Aorta (tissue), 5 donors: ENCODE measurements around the gene ZNF660. TPM values are rescaled to one million over a fixed set of nuclear protein-coding genes. Genes with fewer than 3 reads are reported as not detected.

ENCODE experiments used
- ATAC-seq: fragments of 200-7000 bp; cut with Tn5 transposase; one replicate; pipeline ENCODE4 v1.9.1; 2022; ENCODE audit warnings: moderate library complexity; ENCODE audit not compliant: low FRiP score
- DNase-seq, 2 donors: peaks; one replicate each; pipeline ENCODE4 v3.0.0-alpha.2; 2020
- H3K27ac ChIP-seq, 2 donors: one replicate each; pipeline ENCODE4 v1.5.1; 2013; ENCODE audit warnings: low read length in 2 of 2, mild to moderate bottlenecking in 2 of 2, moderate library complexity in 2 of 2, control low read depth in 1 of 2, inconsistent platforms in 1 of 2, low read depth in 1 of 2
- H3K27me3 ChIP-seq, 2 donors: one replicate each; pipeline ENCODE4 v1.6.1; 2013; ENCODE audit warnings: control low read depth in 1 of 2, low read length in 1 of 2, mild to moderate bottlenecking in 1 of 2, moderate library complexity in 1 of 2; ENCODE audit not compliant: insufficient read depth in 2 of 2, control insufficient read depth in 1 of 2
- H3K36me3 ChIP-seq, 2 donors: one replicate each; pipeline ENCODE4 v1.6.1; 2013; ENCODE audit warnings: control low read depth in 1 of 2, low read length in 1 of 2, mild to moderate bottlenecking in 1 of 2; ENCODE audit not compliant: insufficient read depth in 2 of 2, control insufficient read depth in 1 of 2
- H3K4me1 ChIP-seq, 2 donors: one replicate each; pipeline ENCODE4 v1.6.1; 2013; ENCODE audit warnings: low read length in 2 of 2, control low read depth in 1 of 2, mild to moderate bottlenecking in 1 of 2, moderate library complexity in 1 of 2; ENCODE audit not compliant: insufficient read depth in 2 of 2, control insufficient read depth in 1 of 2
- H3K4me3 ChIP-seq, 2 donors: one replicate each; pipeline ENCODE4 v1.5.1; 2013; ENCODE audit warnings: low read length in 2 of 2, control low read depth in 1 of 2, mild to moderate bottlenecking in 1 of 2
- H3K9me3 ChIP-seq: one replicate; pipeline ENCODE4 v1.6.1; 2013; ENCODE audit warnings: mild to moderate bottlenecking, low read length; ENCODE audit not compliant: control insufficient read depth
- WGBS, 2 donors: extraction: QIAGEN DNeasy Blood & Tissue Kit; methylation state at CpG; one replicate each; pipeline ENCODE4 v1.1.7; 2013; 5-methylcytosine and 5-hydroxymethylcytosine counted together
- intact Hi-C, 2 donors: fragments of 100-400 bp; cut with DNase I; formaldehyde crosslinking; loops; one replicate each; pipeline versions ENCODE4 v1.14.2 to v1.15.0; 2022
- polyA plus RNA-seq, 2 donors: library from polyadenylated mRNA; stranded (reverse); fragments of 200-250 nt; gene quantifications; one replicate each; pipeline ENCODE4 v1.2.3, GENCODE V29; 2013
- total RNA-seq, 2 donors: library from RNA; stranded (reverse); fragmentation: NEBNext Ultra II Directional; extraction: Animal tissue kit (Norgen Biotek cat#: 25700); gene quantifications; one replicate each; pipeline ENCODE4 v1.2.1, GENCODE V29; 2021
- donor health status: healthy with polysubstance abuse.
- donor health status: Bipolar disorder and iron deficiency.
- donor health status: DM: no; HTN: no; CAD: no.
- donor health status: DM: no; HTN: no; CAD: no.
- donor health status: DM: yes; HTN: yes; CAD: no.

The ZNF660 gene
- total and polyA plus RNA-seq, 4 donors: 1.1 to 11.5 (median 5.0) TPM

GRCh38 chr3:44648564-44649229 lies 63.9 kb downstream of the ZNF660 start, which contains the start of gene ZNF35:
TSS of gene ZNF35 (plus strand) at chr3:44648732. CDS start at chr3:44651068, 2,336 bp downstream.
- ATAC-seq (peak; percentile 94), DNase-seq (peak; percentile 85 to 90)
- WGBS, 2 donors: 1% methylated on average over 35 to 37 of the region's 37 CpGs
- intact Hi-C loops: loop anchor here in 1 of 2 donors (5.0 kb wide), 1 partner anchor 114 kb away; the partner anchor contains the start of genes KIAA1143 and KIF15
- Histone ChIP-seq H3K9me3 (no peaks in the 10 kb centered on the region), H3K4me3 (peak within 1 kb of the TSS; percentile 61 to 87), H3K4me1 (peaks cover 0 to 2% of the 10 kb centered on the region in 2 donors), H3K27ac (peak within 1 kb of the TSS in 1 of 2 donors; percentile 19), H3K36me3 (peaks cover 8 to 15% of the 10 kb centered on the region in 2 donors), H3K27me3 (no peaks in the 10 kb centered on the region)

Other genes starting within 250 kb of the ZNF660 start
- gene TCAIM, start 246.2 kb upstream of the ZNF660 start, total RNA-seq: 10 to 100 TPM; 22.0 to 26.0 TPM
- gene TCAIM, start 246.2 kb upstream of the ZNF660 start, polyA plus RNA-seq: 10 to 100 TPM; 13.3 to 24.0 TPM
- 10 to 100 TPM; 18.6 to 26.4 TPM for gene ZNF445, start 107.3 kb upstream of the ZNF660 start, total RNA-seq
- gene ZNF445, start 107.3 kb upstream of the ZNF660 start, polyA plus RNA-seq: 1 to 10 TPM; 4.1 to 6.5 TPM
- gene ZKSCAN7, start 29.8 kb upstream of the ZNF660 start, total RNA-seq: 1 to 10 TPM; 3.5 to 6.2 TPM
- gene ZKSCAN7, start 29.8 kb upstream of the ZNF660 start, polyA plus RNA-seq: 1 to 10 TPM in 1 of 2 donors, under 1 TPM in 1; 0.50 to 2.1 TPM
- gene ZNF197, start 40.1 kb downstream of the ZNF660 start, total RNA-seq: 10 to 100 TPM; 15.2 to 20.3 TPM
- gene ZNF197, start 40.1 kb downstream of the ZNF660 start, polyA plus RNA-seq: 1 to 10 TPM; 6.9 to 8.0 TPM
- gene ZNF35, start 63.8 kb downstream of the ZNF660 start, total RNA-seq: 10 to 100 TPM in 1 of 2 donors, 1 to 10 TPM in 1; 7.8 to 12.8 TPM
- gene ZNF35, start 63.8 kb downstream of the ZNF660 start, polyA plus RNA-seq: 1 to 10 TPM; 3.6 to 4.6 TPM
- 1 to 10 TPM; 5.1 to 5.9 TPM for gene ZNF502, start 127.7 kb downstream of the ZNF660 start, total RNA-seq
- gene ZNF502, start 127.7 kb downstream of the ZNF660 start, polyA plus RNA-seq: 1 to 10 TPM; 2.5 to 5.4 TPM
- gene ZNF501, start 144.7 kb downstream of the ZNF660 start, total RNA-seq: 1 to 10 TPM; 4.6 to 7.3 TPM
- 1 to 10 TPM; 3.5 to 7.4 TPM for gene ZNF501, start 144.7 kb downstream of the ZNF660 start, polyA plus RNA-seq
- 10 to 100 TPM; 21.3 to 33.0 TPM for gene KIAA1143, start 176.7 kb downstream of the ZNF660 start, total RNA-seq
- 10 to 100 TPM; 10.3 to 12.5 TPM for gene KIAA1143, start 176.7 kb downstream of the ZNF660 start, polyA plus RNA-seq
- under 1 TPM; 0.49 to 0.93 TPM for gene KIF15, start 176.8 kb downstream of the ZNF660 start, total RNA-seq
- 1 to 10 TPM in 1 of 2 donors, under 1 TPM in 1; 0.92 to 2.1 TPM for gene KIF15, start 176.8 kb downstream of the ZNF660 start, polyA plus RNA-seq